Chondrocyte (in vitro differentiated cells): Measurements from ENCODE around the gene AGBL1. TPM values are rescaled to one million over a fixed set of nuclear protein-coding genes. Genes with fewer than 3 reads are reported as not detected.
A peak's percentile ranks its signal among the peaks of the same experiment; 100 is the strongest.

ENCODE experiments used
- DNase-seq: peaks from one replicate; pipeline ENCODE4 v3.0.0; 2021; ENCODE audit warnings: mixed read lengths, low spot score
- H3K27ac Mint-ChIP-seq: one replicate; pipeline ENCODE4 v1.8.0; 2021; ENCODE audit warnings: mild to moderate bottlenecking, moderate library complexity, mixed read lengths; ENCODE audit not compliant: unreplicated experiment
- H3K27me3 Mint-ChIP-seq: 2 replicates; pipeline ENCODE4 v1.8.0; 2021; ENCODE audit warnings: low read depth, mixed read lengths
- H3K36me3 Mint-ChIP-seq: 2 replicates; pipeline ENCODE4 v1.8.0; 2021; ENCODE audit warnings: low read depth, mixed read lengths
- H3K4me1 Mint-ChIP-seq: 2 replicates; pipeline ENCODE4 v1.8.0; 2021; ENCODE audit warnings: low read depth, mild to moderate bottlenecking, mixed read lengths
- H3K4me3 Mint-ChIP-seq: one replicate; pipeline ENCODE4 v1.8.0; 2021; ENCODE audit warnings: mild to moderate bottlenecking, moderate library complexity, mixed read lengths; ENCODE audit not compliant: unreplicated experiment
- H3K9me3 Mint-ChIP-seq: 2 replicates; pipeline ENCODE4 v1.8.0; 2021; ENCODE audit warnings: low read depth, mixed read lengths
- total RNA-seq: library from RNA; stranded (reverse); gene quantifications from 3 replicates; pipeline ENCODE4 v1.2.1, GENCODE V29; 2021
- TF ChIP-seq, protein P1 (sequence below): fragments of 200-600 bp; sonication (generic); IDR thresholded peaks from 2 replicates; pipeline ENCODE4 v1.5.0; 2021; ENCODE audit warnings: antibody characterized with exemption, mild to moderate bottlenecking, moderate library complexity

AGBL1 gene
- total RNA-seq, 1 donor from 2014 or later: not detected

DNA sequence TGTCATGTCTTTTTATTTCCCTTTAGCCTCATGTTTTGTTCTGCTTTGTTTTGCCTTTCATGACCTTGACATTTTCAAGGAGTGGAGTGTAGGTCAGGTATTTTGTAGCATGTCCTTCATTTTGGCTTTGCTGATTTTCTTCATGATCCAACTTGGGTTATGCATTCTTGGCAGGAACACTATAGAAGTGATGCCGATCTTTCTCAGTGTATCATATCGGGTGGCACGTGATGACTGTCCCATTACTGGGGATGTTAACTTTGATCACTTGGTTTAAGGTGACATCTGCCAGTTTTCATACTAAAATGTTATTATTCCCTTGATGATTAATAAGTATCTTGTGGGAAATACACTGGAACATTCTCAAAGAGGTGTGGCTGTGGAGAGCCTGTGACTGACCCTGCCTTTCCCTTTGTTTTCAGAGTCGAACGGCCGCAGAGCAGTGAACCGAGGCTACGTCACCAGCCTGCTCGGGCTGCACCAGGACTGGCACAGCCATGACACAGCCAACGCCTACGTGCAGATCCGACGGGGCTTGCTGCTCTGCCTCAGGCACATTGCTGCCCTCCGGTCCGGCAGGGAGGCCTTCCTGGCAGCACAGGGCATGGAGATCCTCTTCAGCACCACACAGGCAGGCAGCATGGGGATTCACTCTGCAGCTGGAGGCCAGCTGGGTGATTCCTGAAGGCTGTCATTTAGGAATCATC is 167.7 kb downstream of the AGBL1 start:
- Mint-ChIP-seq H3K9me3 (peaks cover 3% of the 10 kb centered on the region), H3K4me3 (no peak overlapping the region), H3K27ac (no peak overlapping the region), H3K27me3 (no peaks in the 10 kb centered on the region), H3K36me3 (no peaks in the 10 kb centered on the region), H3K4me1 (no peaks in the 10 kb centered on the region)
- TF ChIP-seq, protein P1, sequence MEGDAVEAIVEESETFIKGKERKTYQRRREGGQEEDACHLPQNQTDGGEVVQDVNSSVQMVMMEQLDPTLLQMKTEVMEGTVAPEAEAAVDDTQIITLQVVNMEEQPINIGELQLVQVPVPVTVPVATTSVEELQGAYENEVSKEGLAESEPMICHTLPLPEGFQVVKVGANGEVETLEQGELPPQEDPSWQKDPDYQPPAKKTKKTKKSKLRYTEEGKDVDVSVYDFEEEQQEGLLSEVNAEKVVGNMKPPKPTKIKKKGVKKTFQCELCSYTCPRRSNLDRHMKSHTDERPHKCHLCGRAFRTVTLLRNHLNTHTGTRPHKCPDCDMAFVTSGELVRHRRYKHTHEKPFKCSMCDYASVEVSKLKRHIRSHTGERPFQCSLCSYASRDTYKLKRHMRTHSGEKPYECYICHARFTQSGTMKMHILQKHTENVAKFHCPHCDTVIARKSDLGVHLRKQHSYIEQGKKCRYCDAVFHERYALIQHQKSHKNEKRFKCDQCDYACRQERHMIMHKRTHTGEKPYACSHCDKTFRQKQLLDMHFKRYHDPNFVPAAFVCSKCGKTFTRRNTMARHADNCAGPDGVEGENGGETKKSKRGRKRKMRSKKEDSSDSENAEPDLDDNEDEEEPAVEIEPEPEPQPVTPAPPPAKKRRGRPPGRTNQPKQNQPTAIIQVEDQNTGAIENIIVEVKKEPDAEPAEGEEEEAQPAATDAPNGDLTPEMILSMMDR: no peak
- DNase-seq: peak; percentile 87

DNA sequence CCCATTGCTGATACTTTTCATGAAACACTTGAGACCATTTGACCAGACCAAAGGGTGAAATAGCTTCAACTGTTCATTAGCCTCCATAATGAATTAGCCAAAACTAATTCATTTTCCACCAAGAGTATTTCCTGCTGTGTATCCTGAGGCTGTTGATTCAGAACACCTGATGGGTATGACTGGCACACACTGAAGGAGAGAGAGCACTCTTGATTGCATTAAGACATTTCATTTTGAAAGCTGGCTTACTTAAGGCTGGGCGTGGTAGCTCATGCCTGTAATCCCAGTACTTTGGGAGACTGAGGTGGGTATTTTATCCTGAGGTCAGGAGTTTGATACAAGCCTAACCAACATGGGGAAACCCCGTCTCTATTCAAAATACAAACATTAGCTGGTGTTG is 175.6 kb downstream of the AGBL1 start:
- Mint-ChIP-seq H3K27me3 (no peaks in the 10 kb centered on the region), H3K4me1 (no peaks in the 10 kb centered on the region), H3K36me3 (no peaks in the 10 kb centered on the region), H3K27ac (no peak overlapping the region), H3K9me3 (no peaks in the 10 kb centered on the region), H3K4me3 (no peak overlapping the region)
- no peak for DNase-seq
- TF ChIP-seq, protein P1: no peak

DNA sequence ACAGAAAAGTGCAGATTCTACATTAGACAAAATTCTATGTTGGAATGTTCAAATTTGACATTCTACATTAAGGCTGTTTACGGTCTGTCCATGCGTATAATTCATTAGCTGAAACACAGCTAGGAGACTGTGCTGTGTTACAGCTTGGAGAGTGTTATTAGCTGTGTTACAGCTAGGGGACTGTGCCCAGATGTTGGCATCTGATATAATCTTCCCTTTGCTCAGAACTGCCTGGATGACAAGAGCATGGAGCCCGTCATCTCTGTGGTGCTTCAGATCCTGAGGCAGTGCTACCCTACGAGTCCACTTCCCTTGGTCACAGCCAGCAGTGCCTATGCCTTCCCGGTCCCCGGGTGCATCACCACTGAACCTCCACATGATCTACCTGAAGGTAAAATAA is 177.0 kb downstream of the AGBL1 start:
- no peaks in the 10 kb centered on the region for H3K36me3 Mint-ChIP-seq
- H3K4me1 Mint-ChIP-seq: no peaks in the 10 kb centered on the region
- no peaks in the 10 kb centered on the region for H3K9me3 Mint-ChIP-seq
- no peak for DNase-seq
- H3K4me3 Mint-ChIP-seq: no peak overlapping the region
- no peaks in the 10 kb centered on the region for H3K27me3 Mint-ChIP-seq
- TF ChIP-seq, protein P1: no peak
- no peak overlapping the region for H3K27ac Mint-ChIP-seq

DNA sequence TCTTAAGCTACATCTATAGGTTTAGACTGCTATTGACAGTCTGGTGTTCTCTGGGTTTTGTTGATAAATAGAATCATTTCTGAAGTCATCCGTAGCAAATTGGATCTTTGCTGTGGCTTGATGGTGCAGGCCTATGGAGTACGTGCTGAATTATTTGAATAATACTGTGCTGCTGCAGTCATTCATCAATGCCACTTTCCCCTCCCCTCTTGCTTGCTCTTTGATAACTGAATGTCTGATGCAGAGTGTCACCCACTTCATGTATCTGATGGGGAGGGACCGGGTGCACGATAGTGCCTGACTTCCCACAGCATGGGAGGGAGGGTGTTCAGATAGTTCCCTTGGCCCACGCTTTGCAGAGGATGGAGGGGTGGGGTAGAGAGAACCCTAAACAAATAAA is 179.9 kb downstream of the AGBL1 start:
- no peak overlapping the region for H3K27ac Mint-ChIP-seq
- DNase-seq: no peak
- TF ChIP-seq, protein P1: no peak
- no peaks in the 10 kb centered on the region for H3K4me1 Mint-ChIP-seq
- no peak overlapping the region for H3K4me3 Mint-ChIP-seq
- H3K9me3 Mint-ChIP-seq: no peaks in the 10 kb centered on the region
- H3K27me3 Mint-ChIP-seq: no peaks in the 10 kb centered on the region
- H3K36me3 Mint-ChIP-seq: no peaks in the 10 kb centered on the region

DNA sequence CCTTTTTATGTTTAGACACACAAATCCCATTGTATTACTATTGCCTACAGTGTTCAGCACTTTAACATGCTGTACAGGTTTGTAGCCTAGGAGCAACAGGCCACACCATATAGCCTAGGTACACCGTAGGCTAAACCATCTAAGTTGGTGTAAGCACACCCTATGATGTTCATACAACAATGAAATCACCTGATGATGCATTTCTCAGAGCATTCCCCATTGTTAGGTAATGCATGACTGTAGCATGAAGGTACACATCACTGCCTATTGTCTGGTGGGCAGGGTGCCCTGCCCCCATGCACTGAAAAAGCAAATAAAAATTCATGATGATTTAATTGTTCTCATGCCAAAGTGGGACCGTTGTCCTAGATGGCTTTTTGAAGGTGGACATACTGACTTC is 183.6 kb downstream of the AGBL1 start:
- no peak for DNase-seq
- Mint-ChIP-seq H3K36me3 (no peaks in the 10 kb centered on the region), H3K4me3 (no peak overlapping the region), H3K9me3 (peaks cover 2% of the 10 kb centered on the region), H3K27ac (no peak overlapping the region), H3K4me1 (no peaks in the 10 kb centered on the region), H3K27me3 (no peaks in the 10 kb centered on the region)
- TF ChIP-seq, protein P1: no peak
